Nucleus accumbens (tissue), 56 donors: ENCODE data around the gene NEDD9.
A peak's percentile ranks its signal among the peaks of the same experiment; 100 is the strongest.

Experiments used
- DNase-seq, 56 donors: peaks; one replicate each; lab custom pipeline; 2025; lab: John Stamatoyannopoulos, UW

NEDD9 gene

GRCh38 chr6:11232193-11232769 is at the start of gene NEDD9:
NEDD9 (minus strand) TSS chr6:11232668; CDS start chr6:11232515, 153 bp downstream.
- DNase-seq, result peak; percentile 32 to 96 (median 81)

GRCh38 chr6:11282245-11282644 is 49.8 kb upstream of the NEDD9 start:
- DNase-seq, result no peak

GRCh38 chr6:11280394-11280793 is 47.9 kb upstream of the NEDD9 start:
- DNase-seq, result no peak

GRCh38 chr6:11279284-11279689 is 46.8 kb upstream of the NEDD9 start:
- no peak for DNase-seq

GRCh38 chr6:11278207-11278559 is 45.7 kb upstream of the NEDD9 start:
- no peak for DNase-seq

DNA sequence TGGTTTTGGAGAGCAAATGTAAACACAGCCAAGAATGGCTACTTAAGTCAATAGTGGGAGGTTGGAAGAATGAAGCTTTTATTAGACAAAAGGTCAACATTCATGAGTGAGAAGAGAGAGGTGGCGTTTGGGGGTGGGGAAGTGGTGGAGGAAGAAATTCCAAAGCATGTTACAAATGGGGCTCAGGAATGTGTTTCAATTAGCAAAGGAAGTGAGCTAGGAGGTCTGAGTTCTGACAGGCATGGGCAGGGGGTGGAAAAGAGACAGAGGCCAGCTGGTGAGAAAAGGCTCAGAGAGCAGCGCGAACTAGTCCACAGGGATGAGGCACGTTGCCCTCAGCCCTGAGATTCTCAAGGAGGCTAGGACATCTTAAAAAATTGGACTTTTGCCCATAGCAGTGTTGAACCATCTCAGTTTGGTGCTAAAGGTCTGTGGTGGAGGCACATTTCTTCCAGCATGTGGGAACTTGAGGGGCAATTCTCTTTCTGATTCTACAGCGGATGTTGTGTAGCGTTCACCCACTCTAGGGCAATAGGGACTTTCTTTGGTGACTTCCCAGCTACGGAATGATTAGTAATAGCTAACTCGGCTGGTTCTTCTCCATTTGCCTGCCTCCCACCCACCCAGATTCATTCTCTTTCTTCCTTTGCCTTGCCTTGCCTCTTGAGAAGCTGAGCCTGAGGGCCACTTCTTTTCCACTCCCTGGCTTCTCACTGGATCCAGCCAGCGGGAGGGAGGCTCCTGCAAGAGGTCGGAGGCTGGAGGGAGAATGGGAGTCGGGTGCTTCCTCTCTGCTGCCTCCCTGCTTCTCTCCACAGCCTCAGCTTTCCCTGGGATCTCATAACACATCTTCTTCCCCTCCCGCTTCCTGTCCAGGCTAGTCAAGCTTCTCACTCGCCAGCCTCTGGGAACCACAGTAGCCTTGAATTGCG is 45.1 kb upstream of the NEDD9 start:
- no peak for DNase-seq

GRCh38 chr6:11276911-11277274 is 44.4 kb upstream of the NEDD9 start:
- DNase-seq, result no peak

DNA sequence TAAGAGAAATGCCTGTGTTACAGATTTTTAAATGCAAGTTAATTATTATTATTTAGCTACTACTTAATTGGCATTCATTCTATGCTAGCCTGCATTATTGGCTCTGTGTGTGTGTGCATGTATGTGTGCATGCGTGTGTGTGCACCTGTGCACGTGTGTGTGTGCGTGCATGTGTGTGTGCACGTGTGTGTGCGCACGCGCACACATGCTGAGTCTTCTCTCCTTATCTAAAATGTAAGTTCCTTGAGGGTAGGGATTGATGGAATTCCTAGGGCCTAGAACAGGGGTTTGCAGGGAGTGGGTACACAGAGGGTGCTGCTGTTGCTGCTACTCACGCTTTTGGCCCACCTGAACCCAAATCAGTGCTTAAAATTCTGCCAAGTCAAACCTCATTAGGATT is 43.8 kb upstream of the NEDD9 start:
- no peak for DNase-seq

DNA sequence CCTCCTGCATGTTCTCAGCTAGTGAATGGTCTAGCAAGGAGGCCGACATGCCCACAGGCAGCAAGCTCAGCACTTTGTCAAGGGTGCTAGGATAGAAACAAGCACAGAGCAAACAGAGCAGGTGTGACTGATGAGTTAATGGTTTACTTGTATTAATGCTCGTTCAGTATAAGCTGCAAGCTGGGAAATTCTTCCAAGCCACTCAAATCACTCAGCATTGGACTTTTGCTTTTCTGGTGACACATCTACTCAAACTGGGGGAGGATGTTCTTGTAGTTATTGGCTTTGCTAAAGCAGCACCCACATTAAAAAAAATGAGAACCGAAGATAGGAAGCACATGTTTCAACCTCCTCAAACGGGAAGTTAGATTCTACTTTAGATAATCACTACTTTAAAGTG is 43.1 kb upstream of the NEDD9 start:
- no peak for DNase-seq

- DNase-seq, result peak in 2 of 56 donors; percentile 3 to 23
These were observed 41.1 kb upstream of the NEDD9 start for GRCh38 chr6:11273406-11274065.

GRCh38 chr6:11272491-11273192 is 40.2 kb upstream of the NEDD9 start:
- DNase-seq, result no peak

DNA sequence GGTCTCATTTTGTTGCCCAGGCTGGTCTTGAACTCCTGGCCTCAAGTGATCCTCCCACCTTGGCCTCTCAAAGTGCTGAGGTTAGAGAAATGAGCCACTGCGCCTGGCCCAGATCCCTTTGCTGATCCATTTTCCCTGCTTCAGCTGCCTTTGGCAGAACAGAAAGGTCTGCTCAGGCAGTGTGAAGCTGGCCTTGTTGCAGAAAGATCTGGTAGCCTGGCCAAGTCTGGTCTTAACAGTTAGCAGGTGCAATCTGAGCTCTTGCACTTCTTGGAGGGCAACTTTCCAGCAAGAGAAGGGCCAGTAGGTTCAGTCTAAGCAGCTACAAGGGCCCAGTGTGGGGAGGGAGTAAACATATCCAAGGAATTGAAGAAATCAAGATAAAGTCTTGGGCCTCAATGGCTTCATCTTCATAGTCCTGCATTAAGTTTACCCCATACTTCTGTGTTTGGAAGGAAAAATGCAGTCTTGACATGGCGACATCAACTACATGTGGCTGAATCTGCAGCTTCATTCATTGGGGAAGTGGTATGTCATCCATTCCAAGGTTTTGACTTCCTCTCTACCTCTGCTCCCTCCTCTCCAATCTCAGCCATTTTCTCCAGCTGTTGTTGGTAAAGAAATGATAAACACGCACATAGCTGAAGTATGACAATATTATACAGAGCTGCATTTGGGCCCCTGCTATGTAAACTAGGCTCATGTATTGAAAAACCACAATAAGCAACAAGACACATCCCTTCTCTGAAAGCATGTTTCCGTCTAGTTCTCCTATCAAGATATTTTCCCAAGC is 39.0 kb upstream of the NEDD9 start:
- no peak for DNase-seq

DNA sequence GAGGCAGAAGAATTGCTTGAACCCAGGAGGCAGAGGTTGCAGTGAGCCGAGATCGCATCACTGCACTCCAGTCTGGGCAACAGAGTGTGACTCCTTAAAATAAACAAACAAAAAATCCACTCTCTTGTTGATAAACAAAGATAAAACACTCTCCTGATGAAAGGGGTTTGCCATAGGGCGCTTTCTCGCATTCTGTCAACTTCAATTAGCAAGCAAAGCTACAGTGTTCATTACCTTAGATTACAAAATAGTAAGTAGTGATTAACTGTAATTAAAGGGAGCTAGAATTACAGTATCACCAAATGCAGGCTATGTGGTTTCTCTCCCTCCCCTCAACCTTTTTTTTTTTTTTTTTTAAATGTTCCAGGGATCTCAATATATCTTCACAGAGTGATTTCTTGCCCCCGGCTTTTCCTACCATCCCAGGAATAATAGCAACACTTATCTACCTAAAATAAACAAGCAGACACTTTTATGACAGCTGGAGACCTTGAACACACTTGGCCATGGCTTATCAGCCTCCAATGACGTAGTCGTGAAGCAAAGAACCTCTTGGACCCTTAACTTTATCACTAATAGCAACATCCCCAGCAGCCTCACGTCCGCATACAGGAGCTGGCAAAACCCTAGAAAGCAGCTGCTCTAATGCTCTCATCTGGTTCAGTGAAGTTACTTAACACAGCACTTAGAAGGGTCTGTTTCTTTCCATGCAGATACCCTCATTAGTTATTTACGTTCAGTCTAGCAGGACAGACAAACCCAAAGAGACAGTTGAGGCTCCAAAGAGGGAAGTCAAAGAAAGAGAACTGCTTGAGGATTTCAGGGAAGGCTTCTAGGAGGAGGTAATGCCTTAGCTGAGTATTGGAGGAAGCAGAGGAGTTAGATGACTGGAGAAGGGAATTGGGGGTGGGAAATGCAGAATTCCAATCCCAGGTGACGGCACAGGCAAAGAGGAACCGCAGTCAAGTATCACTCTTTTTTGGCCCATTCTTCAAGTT is 37.9 kb upstream of the NEDD9 start:
- DNase-seq, result no peak

- DNase-seq, result no peak
These were observed 36.5 kb upstream of the NEDD9 start for GRCh38 chr6:11268978-11269377.

- DNase-seq, result no peak
These were observed 34.5 kb upstream of the NEDD9 start for GRCh38 chr6:11266926-11267325.

GRCh38 chr6:11265932-11266331 is 33.5 kb upstream of the NEDD9 start:
- no peak for DNase-seq

- no peak for DNase-seq
These were observed 31.6 kb upstream of the NEDD9 start for GRCh38 chr6:11264100-11264499.

GRCh38 chr6:11263291-11263775 is 30.9 kb upstream of the NEDD9 start:
- peak in 1 of 56 donors; percentile 8 for DNase-seq

- no peak for DNase-seq
These were observed 29.8 kb upstream of the NEDD9 start for GRCh38 chr6:11262242-11262641.
